Naive thymus-derived CD8-positive, alpha-beta T cell (primary cell): Measurements from ENCODE around the gene CSRNP3. TPM values are rescaled to one million over a fixed set of nuclear protein-coding genes. Genes with fewer than 3 reads are reported as not detected.

ENCODE experiments used
- ATAC-seq, 2 donors: fragments of 150-1000 bp; cut with Tn5 transposase in 1 of 2; sonication (Bioruptor Pico), chemical (Tn5 transposase) in 1 of 2; 1 replicate in 1 of 2; 2 replicates in 1 of 2; pipeline ENCODE4 v1.10.0; 2021; ENCODE audit warnings: mild to moderate bottlenecking in 2 of 2, moderate library complexity in 2 of 2
- POLR2A ChIA-PET: fragments of 350-600 bp; sonication (Branson Sonifier 250); formaldehyde crosslinking; loops from one replicate; lab custom pipeline; 2021; ENCODE audit warnings: antibody characterized with exemption; lab: Charles Lee
- DNase-seq, 10 donors: peaks; one replicate each; pipeline versions ENCODE4 v3.0.0 to v3.0.0-alpha.2; 2020 to 2022
- H3K27ac Mint-ChIP-seq, 10 donors: one replicate each; pipeline ENCODE4 v1.8.0; 2020 to 2022; ENCODE audit warnings: mild to moderate bottlenecking in 10 of 10, mixed read lengths in 10 of 10, moderate library complexity in 4 of 10, inconsistent platforms in 1 of 10
- H3K27me3 Mint-ChIP-seq, 5 donors: one replicate each; pipeline ENCODE4 v1.8.0; 2021 to 2022; ENCODE audit warnings: mixed read lengths in 5 of 5
- H3K36me3 Mint-ChIP-seq, 3 donors: one replicate each; pipeline ENCODE4 v1.8.0; 2020 to 2022; ENCODE audit warnings: mixed read lengths in 3 of 3, mild to moderate bottlenecking in 2 of 3, inconsistent platforms in 1 of 3
- H3K4me1 Mint-ChIP-seq, 4 donors: one replicate each; pipeline ENCODE4 v1.8.0; 2021 to 2022; ENCODE audit warnings: mixed read lengths in 4 of 4
- H3K4me3 Mint-ChIP-seq, 10 donors: one replicate each; pipeline ENCODE4 v1.8.0; 2020 to 2022; ENCODE audit warnings: mild to moderate bottlenecking in 10 of 10, mixed read lengths in 10 of 10, moderate library complexity in 6 of 10, inconsistent platforms in 1 of 10
- H3K9me3 Mint-ChIP-seq, 9 donors: one replicate each; pipeline ENCODE4 v1.8.0; 2020 to 2022; ENCODE audit warnings: mixed read lengths in 9 of 9, mild to moderate bottlenecking in 3 of 9, inconsistent platforms in 1 of 9, moderate library complexity in 1 of 9
- polyA plus RNA-seq, 3 donors: library from polyadenylated mRNA; unstranded; fragments of 300-500 nt; fragmentation: Illumina TruSeq; gene quantifications; one replicate each; pipeline ENCODE4 v1.2.3, GENCODE V29; 2021
- total RNA-seq, 8 experiments: library from RNA in 2 of 8; stranded (reverse) in 2 of 8; gene quantifications; one replicate each; pipeline ENCODE4 v1.2.3 and lab custom pipeline; 2021 to 2026

CSRNP3 gene
- total and polyA plus RNA-seq, 5 experiments from 2014 or later: not detected

GRCh38 chr2:165635532-165635931, 166.0 kb downstream of the CSRNP3 start:
- Mint-ChIP-seq H3K4me3 (no peak overlapping the region), H3K27me3 (peaks cover 0 to 9% (median 1%) of the 10 kb centered on the region in 5 donors), H3K9me3 (no peaks in the 10 kb centered on the region), H3K27ac (no peak overlapping the region), H3K36me3 (no peaks in the 10 kb centered on the region), H3K4me1 (peaks cover 0 to 2% (median under 1%) of the 10 kb centered on the region in 4 donors)
- POLR2A ChIA-PET: no interaction called here
- ATAC-seq (no peak), DNase-seq (no peak)

DNA sequence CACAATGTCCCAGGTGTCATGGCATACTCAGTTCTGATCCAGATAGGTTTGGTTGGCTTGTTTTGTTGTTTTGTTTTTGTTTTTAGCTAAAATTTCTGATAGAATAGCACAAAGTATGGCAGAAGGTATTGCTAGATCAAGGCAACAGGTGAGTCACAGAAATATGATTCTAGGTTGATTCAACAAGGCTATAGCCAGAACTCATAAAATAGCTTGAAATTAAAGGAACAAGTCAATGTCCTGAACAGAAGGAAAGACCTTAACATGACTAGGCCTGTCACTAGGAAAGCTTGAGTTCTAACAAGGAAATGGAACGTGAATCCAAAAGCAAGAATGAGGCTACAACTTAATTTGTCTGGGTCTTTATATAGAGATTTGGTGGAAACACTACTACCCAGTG, 167.5 kb downstream of the CSRNP3 start:
- no peaks in the 10 kb centered on the region for H3K9me3 Mint-ChIP-seq
- H3K36me3 Mint-ChIP-seq: no peaks in the 10 kb centered on the region
- DNase-seq (no peak), ATAC-seq (no peak)
- H3K27ac Mint-ChIP-seq: no peak overlapping the region
- H3K4me3 Mint-ChIP-seq: no peak overlapping the region
- no peaks in the 10 kb centered on the region for H3K4me1 Mint-ChIP-seq
- H3K27me3 Mint-ChIP-seq: peaks cover 0 to 9% (median 1%) of the 10 kb centered on the region in 5 donors
- POLR2A ChIA-PET: no interaction called here

- H3K4me1 Mint-ChIP-seq: no peaks in the 10 kb centered on the region
- H3K36me3 Mint-ChIP-seq: no peaks in the 10 kb centered on the region
- POLR2A ChIA-PET: no interaction called here
- ATAC-seq (no peak), DNase-seq (no peak)
- peaks cover 0 to 9% (median under 1%) of the 10 kb centered on the region in 5 donors for H3K27me3 Mint-ChIP-seq
- no peak overlapping the region for H3K4me3 Mint-ChIP-seq
- no peak overlapping the region for H3K27ac Mint-ChIP-seq
- H3K9me3 Mint-ChIP-seq: no peaks in the 10 kb centered on the region
Observed at GRCh38 chr2:165637396-165637795, 167.9 kb downstream of the CSRNP3 start.

GRCh38 chr2:165639504-165639903, 170.0 kb downstream of the CSRNP3 start:
- no peaks in the 10 kb centered on the region for H3K36me3 Mint-ChIP-seq

GRCh38 chr2:165640247-165640929, 170.9 kb downstream of the CSRNP3 start:
- no peaks in the 10 kb centered on the region for H3K4me1 Mint-ChIP-seq
- DNase-seq: no peak
- no peak overlapping the region for H3K4me3 Mint-ChIP-seq
- POLR2A ChIA-PET: no interaction called here
- H3K9me3 Mint-ChIP-seq: no peaks in the 10 kb centered on the region
- no peak for ATAC-seq
- H3K36me3 Mint-ChIP-seq: peaks cover 0 to 1% (median 0%) of the 10 kb centered on the region in 3 donors
- H3K27me3 Mint-ChIP-seq: peaks cover 0 to 4% (median 0%) of the 10 kb centered on the region in 5 donors
- H3K27ac Mint-ChIP-seq: no peak overlapping the region

More at GRCh38 chr2:165639504-165639903, 170.0 kb downstream of the CSRNP3 start:
- Mint-ChIP-seq H3K9me3 (no peaks in the 10 kb centered on the region), H3K27ac (no peak overlapping the region), H3K27me3 (peaks cover 0 to 4% (median 0%) of the 10 kb centered on the region in 5 donors), H3K4me3 (no peak overlapping the region), H3K4me1 (no peaks in the 10 kb centered on the region)
- POLR2A ChIA-PET: no interaction called here
- DNase-seq (no peak), ATAC-seq (no peak)

DNA sequence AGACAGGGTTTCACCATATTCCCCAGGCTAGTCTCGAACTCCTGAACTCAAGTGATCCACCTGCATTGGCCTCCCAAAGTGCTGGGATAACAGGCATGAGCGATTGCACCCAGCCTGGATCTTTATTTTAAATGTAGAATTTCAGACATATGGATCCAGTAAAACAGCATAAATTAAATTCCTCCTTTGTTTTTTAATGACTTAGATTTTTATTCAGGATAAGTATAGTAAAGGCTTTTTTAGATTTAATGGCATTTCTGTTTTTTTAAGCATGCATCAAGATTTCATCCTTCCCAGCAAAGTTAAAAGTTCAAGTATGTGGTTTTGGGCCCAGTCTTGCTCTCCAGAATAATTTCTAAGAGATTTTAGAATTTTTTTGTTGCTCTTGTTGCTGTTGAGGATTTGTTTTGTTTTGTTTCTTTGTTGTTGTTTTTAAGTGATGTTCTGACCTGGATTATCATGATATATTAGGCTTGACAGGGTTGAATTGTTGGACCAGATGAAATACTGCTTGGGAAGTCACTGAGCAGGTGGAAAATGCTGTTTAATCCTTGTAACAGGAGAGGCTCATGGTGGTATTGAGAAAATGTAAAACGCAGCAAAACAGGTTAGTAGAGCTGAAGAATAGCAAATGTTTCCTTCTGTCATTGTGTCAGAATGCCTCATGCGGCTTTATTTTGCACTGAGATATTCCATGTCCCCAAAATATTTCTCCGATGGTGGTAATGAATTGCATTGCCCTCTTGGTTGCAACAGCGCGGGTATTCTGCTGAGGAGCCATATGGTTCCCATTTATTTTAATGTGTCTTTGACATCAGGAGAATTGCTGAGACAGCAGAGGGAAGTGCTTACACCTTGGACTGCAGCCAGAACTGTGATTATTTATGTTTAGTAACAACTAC, 176.7 kb downstream of the CSRNP3 start:
- Mint-ChIP-seq H3K27me3 (peaks cover 0 to 1% (median 0%) of the 10 kb centered on the region in 5 donors), H3K4me3 (no peak overlapping the region), H3K27ac (no peak overlapping the region), H3K9me3 (no peaks in the 10 kb centered on the region), H3K36me3 (peaks cover 0 to 1% (median 0%) of the 10 kb centered on the region in 3 donors), H3K4me1 (no peaks in the 10 kb centered on the region)
- POLR2A ChIA-PET: no interaction called here
- no peak for ATAC-seq
- DNase-seq: no peak

DNA sequence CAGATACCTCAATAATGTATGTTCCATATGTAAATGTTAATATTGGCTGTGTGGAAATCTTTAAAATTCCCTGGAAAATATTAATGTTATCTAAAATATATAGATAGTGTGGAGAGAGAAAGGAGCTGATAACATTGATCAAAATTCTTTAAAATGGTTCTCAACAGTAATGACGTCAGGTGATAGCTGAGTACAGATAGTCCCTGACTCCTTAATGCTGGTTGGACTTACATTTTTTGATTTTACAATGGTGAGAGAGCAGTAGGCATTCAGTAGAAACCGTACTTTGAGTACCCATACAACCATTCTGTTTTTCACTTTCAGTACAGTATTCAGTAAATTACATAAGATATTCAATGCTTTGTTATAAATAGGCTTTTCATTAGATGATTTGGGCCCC, 177.9 kb downstream of the CSRNP3 start:
- DNase-seq (no peak), ATAC-seq (no peak)
- POLR2A ChIA-PET: no interaction called here
- H3K4me3 Mint-ChIP-seq: no peak overlapping the region
- H3K27ac Mint-ChIP-seq: no peak overlapping the region
- no peaks in the 10 kb centered on the region for H3K4me1 Mint-ChIP-seq
- H3K36me3 Mint-ChIP-seq: peaks cover 0 to 1% (median 0%) of the 10 kb centered on the region in 3 donors
- peaks cover 0 to 1% (median 0%) of the 10 kb centered on the region in 5 donors for H3K27me3 Mint-ChIP-seq
- H3K9me3 Mint-ChIP-seq: no peaks in the 10 kb centered on the region

- H3K36me3 Mint-ChIP-seq: peaks cover 0 to 1% (median 0%) of the 10 kb centered on the region in 3 donors
- H3K4me3 Mint-ChIP-seq: no peak overlapping the region
- ATAC-seq: no peak
- H3K27ac Mint-ChIP-seq: no peak overlapping the region
- H3K27me3 Mint-ChIP-seq: peaks cover 0 to 1% (median 0%) of the 10 kb centered on the region in 5 donors
- H3K9me3 Mint-ChIP-seq: no peaks in the 10 kb centered on the region
- DNase-seq: no peak
- POLR2A ChIA-PET: no interaction called here
- no peaks in the 10 kb centered on the region for H3K4me1 Mint-ChIP-seq
Observed at GRCh38 chr2:165648801-165649200, 179.3 kb downstream of the CSRNP3 start.

- no peaks in the 10 kb centered on the region for H3K9me3 Mint-ChIP-seq
- H3K27ac Mint-ChIP-seq: no peak overlapping the region
- H3K27me3 Mint-ChIP-seq: peaks cover 0 to 1% (median 0%) of the 10 kb centered on the region in 5 donors
- no peaks in the 10 kb centered on the region for H3K4me1 Mint-ChIP-seq
- DNase-seq: no peak
- H3K36me3 Mint-ChIP-seq: no peaks in the 10 kb centered on the region
- no peak for ATAC-seq
- no peak overlapping the region for H3K4me3 Mint-ChIP-seq
- POLR2A ChIA-PET: no interaction called here
Observed at GRCh38 chr2:165651233-165651632, 181.7 kb downstream of the CSRNP3 start.

- Mint-ChIP-seq H3K27me3 (peaks cover 2 to 12% (median 5%) of the 10 kb centered on the region in 5 donors), H3K4me3 (no peak overlapping the region), H3K4me1 (no peaks in the 10 kb centered on the region), H3K9me3 (no peaks in the 10 kb centered on the region), H3K27ac (no peak overlapping the region), H3K36me3 (no peaks in the 10 kb centered on the region)
- ATAC-seq (no peak), DNase-seq (no peak)
- POLR2A ChIA-PET: no interaction called here
Observed at GRCh38 chr2:165655661-165656060, 186.2 kb downstream of the CSRNP3 start.

DNA sequence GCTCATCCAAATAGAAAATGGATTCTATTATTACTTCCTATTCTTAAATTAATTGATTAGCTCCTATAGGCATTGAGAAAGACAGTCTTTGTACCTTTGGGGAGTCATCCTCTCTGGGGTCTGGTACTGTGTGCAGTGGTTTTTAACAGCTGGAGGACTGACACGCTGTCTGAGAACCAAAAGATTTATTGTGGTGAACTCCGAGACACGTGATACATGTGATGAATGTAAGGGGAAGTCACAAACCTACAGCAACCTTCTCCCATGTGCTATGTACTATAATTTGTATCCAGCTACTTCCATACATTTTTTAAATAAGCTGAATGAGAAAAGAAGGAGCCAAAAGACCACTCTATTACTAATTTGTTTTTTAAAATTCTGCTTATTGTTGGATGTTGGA, 190.9 kb downstream of the CSRNP3 start:
- ATAC-seq: no peak

GRCh38 chr2:165662720-165663119, 193.2 kb downstream of the CSRNP3 start:
- POLR2A ChIA-PET: no interaction called here
- ATAC-seq (no peak), DNase-seq (no peak)
- Mint-ChIP-seq H3K27ac (no peak overlapping the region), H3K4me1 (no peaks in the 10 kb centered on the region), H3K36me3 (no peaks in the 10 kb centered on the region), H3K27me3 (peaks cover 4 to 13% (median 9%) of the 10 kb centered on the region in 5 donors), H3K9me3 (peaks cover 0 to 27% (median 0%) of the 10 kb centered on the region in 9 donors), H3K4me3 (no peak overlapping the region)

More for the DNA sequence above, 190.9 kb downstream of the CSRNP3 start:
- Mint-ChIP-seq H3K27ac (no peak overlapping the region), H3K27me3 (peaks cover 4 to 13% (median 9%) of the 10 kb centered on the region in 5 donors), H3K4me3 (no peak overlapping the region), H3K9me3 (peaks cover 0 to 4% (median 0%) of the 10 kb centered on the region in 9 donors), H3K36me3 (no peaks in the 10 kb centered on the region), H3K4me1 (no peaks in the 10 kb centered on the region)
- POLR2A ChIA-PET: no interaction called here
- no peak for DNase-seq

DNA sequence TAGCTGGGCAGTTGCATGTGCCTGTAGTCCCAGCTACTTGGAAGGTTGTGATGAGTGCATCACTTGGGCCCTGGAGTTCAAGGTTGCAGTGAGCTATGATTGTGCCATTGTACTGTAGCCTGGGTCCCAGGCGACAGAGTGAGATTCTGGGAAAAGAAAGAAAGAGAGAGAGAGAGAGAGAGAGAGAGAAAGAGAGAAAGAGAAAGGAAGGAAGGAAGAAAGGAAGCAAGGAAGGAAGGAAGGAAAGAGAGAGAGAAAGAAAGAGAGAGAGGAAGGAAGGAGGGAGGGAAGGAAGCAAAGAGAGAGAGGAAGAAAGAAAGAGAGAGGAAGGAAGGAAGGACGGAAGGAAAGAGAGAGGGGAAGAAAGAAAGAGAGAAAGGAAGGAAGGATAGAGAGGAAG, 196.1 kb downstream of the CSRNP3 start:
- Mint-ChIP-seq H3K4me3 (no peak overlapping the region), H3K9me3 (peaks cover 0 to 29% (median 0%) of the 10 kb centered on the region in 9 donors), H3K36me3 (no peaks in the 10 kb centered on the region), H3K4me1 (no peaks in the 10 kb centered on the region), H3K27me3 (peaks cover 0 to 7% (median 4%) of the 10 kb centered on the region in 5 donors), H3K27ac (no peak overlapping the region)
- DNase-seq (no peak), ATAC-seq (no peak)
- POLR2A ChIA-PET: no interaction called here
